Psoas muscle (tissue), 8 donors: ENCODE measurements around the gene RAB10. TPM values are rescaled to one million over a fixed set of nuclear protein-coding genes. Genes with fewer than 3 reads are reported as not detected.
"Not testable (repeated sequence)": the region's sequence is repeated elsewhere in the genome, so short reads cannot be mapped to it uniquely, and the experiment has no call there.

ENCODE experiments used
- ATAC-seq, 4 donors: fragments of 200-7000 bp; cut with Tn5 transposase; one replicate each; pipeline ENCODE4 v1.9.1; 2020; ENCODE audit warnings: moderate library complexity in 3 of 4, mild to moderate bottlenecking in 2 of 4
- DNase-seq, 2 donors: peaks; one replicate each; pipeline ENCODE4 v3.0.0-alpha.2; 2020
- H3K27ac ChIP-seq: fragments of 200-600 bp; one replicate; pipeline ENCODE4 v1.8.0; 2022
- H3K27me3 ChIP-seq, 3 donors: fragments of 200-600 bp in 1 of 3; one replicate each; pipeline versions ENCODE4 v1.6.1 to v1.8.0; 2013 to 2022; ENCODE audit warnings: low read length in 2 of 3, mild to moderate bottlenecking in 2 of 3, moderate library complexity in 1 of 3; ENCODE audit not compliant: insufficient read depth in 3 of 3
- H3K36me3 ChIP-seq, 2 donors: fragments of 200-600 bp in 1 of 2; one replicate each; pipeline versions ENCODE4 v1.6.1 to v1.8.0; 2013 to 2022; ENCODE audit warnings: low read depth in 1 of 2, mild to moderate bottlenecking in 1 of 2, moderate library complexity in 1 of 2; ENCODE audit not compliant: insufficient read depth in 1 of 2
- H3K4me1 ChIP-seq: fragments of 200-600 bp; one replicate; pipeline ENCODE4 v1.8.0; 2022
- H3K4me3 ChIP-seq: fragments of 200-600 bp; one replicate; pipeline ENCODE4 v1.8.0; 2022; ENCODE audit warnings: mild to moderate bottlenecking
- H3K9me3 ChIP-seq: fragments of 200-600 bp; one replicate; pipeline ENCODE4 v1.8.0; 2022
- WGBS, 3 donors: extraction: QIAGEN DNeasy Blood & Tissue Kit; methylation state at CpG; one replicate each; pipeline versions ENCODE4 v1.1.6 to v1.1.7; 2013; 5-methylcytosine and 5-hydroxymethylcytosine counted together
- intact Hi-C, 2 donors: fragments of 100-400 bp; cut with DNase I; formaldehyde crosslinking; loops; one replicate each; pipeline versions ENCODE4 v1.11.0 to v1.14.2; 2022
- polyA plus RNA-seq, 3 donors: library from polyadenylated mRNA; stranded (reverse); fragments of 200-250 nt; gene quantifications; one replicate each; pipeline ENCODE4 v1.2.3, GENCODE V29; 2013
- total RNA-seq, 4 donors: library from RNA; stranded (reverse); fragmentation: NEBNext Ultra II Directional in 2 of 4; extraction: Animal tissue kit (Norgen Biotek cat#: 25700) in 2 of 4; gene quantifications; one replicate each; pipeline versions ENCODE4 v1.2.1 to v1.2.4, GENCODE V29; 2021 to 2023
- TF ChIP-seq, protein P1 (sequence below): fragments of 200-600 bp; IDR thresholded peaks from one replicate; pipeline ENCODE4 v1.8.0; 2022; ENCODE audit warnings: antibody characterized with exemption
- donor health status: healthy with polysubstance abuse.
- donor health status: DM: no; HTN: no; CAD: no; lungs with moderate emphysema.
- donor health status: Bipolar disorder and iron deficiency.
- donor health status: healthy.
- donor health status: DM: yes; HTN: yes; CAD: no.
- donor health status: DM: no; HTN: no; CAD: no.
- donor health status: DM: no; HTN: no; CAD: no.
- donor health status: DM: yes; HTN: yes; CAD: no.

RAB10 gene
- total and polyA plus RNA-seq, 7 donors = 76.5 to 170 (median 147) TPM

DNA sequence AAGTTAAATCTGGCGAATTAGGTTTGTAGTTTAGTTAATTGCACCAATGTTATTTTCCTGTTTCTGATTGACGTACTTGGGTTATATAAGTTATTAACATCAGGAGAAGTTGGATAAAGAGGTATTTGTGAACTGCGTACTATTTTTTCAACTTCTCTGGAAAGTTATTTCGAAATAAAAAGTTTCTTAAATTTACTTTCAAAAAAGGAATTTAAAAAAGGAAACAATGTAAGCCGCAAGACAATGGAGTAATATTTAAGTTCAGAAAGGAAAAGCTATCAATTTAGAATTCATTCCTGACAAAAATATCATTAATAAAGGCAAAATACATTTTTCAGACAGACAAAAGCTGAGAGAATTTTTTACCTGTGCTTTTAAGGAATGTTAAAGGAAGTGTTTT, 47.7 kb downstream of the RAB10 start:
- Histone ChIP-seq H3K9me3 (peaks cover 6% of the 10 kb centered on the region), H3K4me3 (no peak overlapping the region), H3K27ac (no peak overlapping the region), H3K27me3 (no peaks in the 10 kb centered on the region), H3K4me1 (peaks cover 12% of the 10 kb centered on the region), H3K36me3 (no peaks in the 10 kb centered on the region)
- no peak for DNase-seq
- intact Hi-C loops = loop anchor here (5.0 to 10.0 kb wide), 2 partner anchors 44 to 87 kb away; no protein-coding TSS in a partner anchor
- TF ChIP-seq, protein P1, sequence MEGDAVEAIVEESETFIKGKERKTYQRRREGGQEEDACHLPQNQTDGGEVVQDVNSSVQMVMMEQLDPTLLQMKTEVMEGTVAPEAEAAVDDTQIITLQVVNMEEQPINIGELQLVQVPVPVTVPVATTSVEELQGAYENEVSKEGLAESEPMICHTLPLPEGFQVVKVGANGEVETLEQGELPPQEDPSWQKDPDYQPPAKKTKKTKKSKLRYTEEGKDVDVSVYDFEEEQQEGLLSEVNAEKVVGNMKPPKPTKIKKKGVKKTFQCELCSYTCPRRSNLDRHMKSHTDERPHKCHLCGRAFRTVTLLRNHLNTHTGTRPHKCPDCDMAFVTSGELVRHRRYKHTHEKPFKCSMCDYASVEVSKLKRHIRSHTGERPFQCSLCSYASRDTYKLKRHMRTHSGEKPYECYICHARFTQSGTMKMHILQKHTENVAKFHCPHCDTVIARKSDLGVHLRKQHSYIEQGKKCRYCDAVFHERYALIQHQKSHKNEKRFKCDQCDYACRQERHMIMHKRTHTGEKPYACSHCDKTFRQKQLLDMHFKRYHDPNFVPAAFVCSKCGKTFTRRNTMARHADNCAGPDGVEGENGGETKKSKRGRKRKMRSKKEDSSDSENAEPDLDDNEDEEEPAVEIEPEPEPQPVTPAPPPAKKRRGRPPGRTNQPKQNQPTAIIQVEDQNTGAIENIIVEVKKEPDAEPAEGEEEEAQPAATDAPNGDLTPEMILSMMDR = no peak
- 92 to 95% (median 94%) methylated on average over 5 of the region's 5 CpGs for WGBS, 3 donors
- no peak for ATAC-seq

DNA sequence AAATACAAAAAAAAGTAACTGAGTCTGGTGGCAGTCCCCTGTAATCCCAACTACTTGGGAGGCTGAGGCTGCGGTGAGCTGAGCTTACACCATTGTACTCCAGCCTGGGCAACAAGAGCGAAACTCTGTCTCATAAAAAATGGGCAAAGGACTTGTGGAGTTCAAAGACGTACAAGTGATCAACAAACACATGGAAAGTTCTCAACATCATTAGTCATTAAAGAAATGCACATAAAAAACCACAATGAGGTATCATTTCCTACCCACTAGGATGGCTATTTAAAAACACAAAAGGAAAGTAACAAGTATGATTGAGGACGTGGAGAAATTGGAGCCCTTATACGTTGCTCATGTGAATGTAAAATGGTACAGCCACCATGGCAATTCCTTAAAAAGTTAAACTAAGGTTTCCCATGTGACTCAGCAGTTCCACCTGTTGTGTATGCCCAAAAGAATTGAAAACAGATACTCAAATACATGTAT, 52.3 kb downstream of the RAB10 start:
- H3K36me3 ChIP-seq = peaks cover 0 to 5% of the 10 kb centered on the region in 2 donors
- WGBS, 3 donors = 63 to 84% (median 68%) methylated on average over 5 of the region's 5 CpGs
- intact Hi-C loops = loop anchor here (2.0 to 10.0 kb wide), 3 partner anchors 61 to 95 kb away; no protein-coding TSS in a partner anchor
- peaks cover 6% of the 10 kb centered on the region for H3K9me3 ChIP-seq
- no peaks in the 10 kb centered on the region for H3K27me3 ChIP-seq
- peaks cover 32% of the 10 kb centered on the region for H3K4me1 ChIP-seq
- ATAC-seq = peak in 3 of 4 donors; percentile 23 to 43 (median 38)
- TF ChIP-seq, protein P1 = no peak
- peak overlapping the region; percentile 48 for H3K27ac ChIP-seq
- H3K4me3 ChIP-seq = no peak overlapping the region
- DNase-seq = no peak

DNA sequence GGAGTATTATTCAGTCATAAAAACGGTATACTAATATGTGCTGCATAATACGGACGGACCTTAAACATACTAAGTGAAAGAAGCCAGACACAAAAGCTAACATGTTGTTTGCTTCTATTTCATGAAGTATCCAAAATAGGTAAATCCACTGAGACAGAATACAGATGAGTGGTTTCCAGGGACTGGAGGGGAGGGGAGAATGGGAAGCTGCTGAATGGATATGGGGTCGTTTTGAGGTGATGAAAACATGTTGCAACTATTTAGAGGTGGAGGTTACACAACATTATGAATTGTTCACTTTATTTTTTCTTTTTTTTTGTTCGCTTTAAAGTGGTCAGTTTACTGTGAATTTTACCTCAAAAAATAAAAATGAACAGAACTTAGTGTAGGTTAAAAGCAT, 52.9 kb downstream of the RAB10 start:
- WGBS, 3 donors = 72 to 80% (median 80%) methylated on average over 5 of the region's 5 CpGs
- TF ChIP-seq, protein P1 = no peak
- H3K4me3 ChIP-seq = no peak overlapping the region
- peak overlapping the region; percentile 48 for H3K27ac ChIP-seq
- intact Hi-C loops = loop anchor here (2.0 to 10.0 kb wide), 3 partner anchors 61 to 96 kb away; no protein-coding TSS in a partner anchor
- peaks cover 6% of the 10 kb centered on the region for H3K9me3 ChIP-seq
- peaks cover 32% of the 10 kb centered on the region for H3K4me1 ChIP-seq
- H3K27me3 ChIP-seq = no peaks in the 10 kb centered on the region
- DNase-seq (no peak), ATAC-seq (no peak)
- H3K36me3 ChIP-seq = peaks cover 0 to 5% of the 10 kb centered on the region in 2 donors

DNA sequence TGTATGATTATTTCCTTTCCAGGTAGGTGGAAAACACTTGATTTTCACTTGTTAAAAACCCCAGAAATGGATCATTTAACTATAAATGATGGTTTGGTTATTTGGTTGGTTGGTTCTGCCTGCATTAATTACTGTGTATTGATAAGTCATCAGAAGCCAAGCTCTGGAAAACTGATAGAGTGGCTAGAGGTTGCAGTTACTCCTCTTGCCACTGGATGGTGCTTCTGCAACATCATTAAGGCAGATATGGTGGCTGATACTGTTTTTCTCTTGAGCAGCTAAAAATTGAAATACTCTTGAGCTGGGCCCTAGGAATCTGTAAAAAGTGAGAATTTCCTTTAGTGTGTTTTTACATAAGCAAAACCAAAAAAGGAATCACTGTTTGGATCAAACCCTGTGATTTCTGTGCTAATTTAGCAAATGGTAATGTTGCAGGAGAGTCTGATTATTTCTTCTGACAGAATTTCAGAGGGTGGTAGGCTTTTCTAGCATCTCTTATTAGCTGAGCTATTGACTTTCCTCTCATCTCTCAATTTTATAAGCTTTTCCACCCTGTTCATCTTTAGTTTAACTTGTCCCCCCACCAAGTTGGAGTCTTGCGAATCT, 54.3 kb downstream of the RAB10 start:
- peaks cover 42% of the 10 kb centered on the region for H3K4me1 ChIP-seq

DNA sequence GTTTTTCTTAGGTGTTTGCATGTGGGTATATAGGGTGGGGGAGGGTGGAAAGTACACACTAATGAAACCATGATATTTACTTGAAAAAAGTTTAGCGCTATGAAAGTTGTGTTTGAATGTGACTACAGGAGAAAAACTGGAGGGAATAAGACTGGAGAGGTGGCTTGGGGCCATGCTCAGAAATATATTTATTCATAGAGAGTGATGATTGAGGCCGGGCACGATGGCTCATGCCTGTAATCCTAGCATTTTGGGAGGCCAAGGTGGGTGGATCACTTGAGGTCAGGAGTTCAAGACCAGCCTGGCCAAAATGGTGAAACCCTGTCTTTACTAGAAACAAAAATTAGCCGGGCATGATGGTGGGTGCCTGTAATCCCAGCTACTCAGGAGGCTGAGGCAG, 55.0 kb downstream of the RAB10 start:
- peaks cover 44% of the 10 kb centered on the region for H3K4me1 ChIP-seq
- H3K27ac ChIP-seq = peak overlapping the region; percentile 70
- WGBS, 3 donors = 49 to 63% (median 50%) methylated on average over 4 of the region's 4 CpGs
- not testable (repeated sequence) for H3K27me3 ChIP-seq, DNase-seq, H3K36me3 ChIP-seq, H3K9me3 ChIP-seq, H3K4me3 ChIP-seq
- intact Hi-C loops = loop anchor here (2.0 to 10.0 kb wide), 3 partner anchors 54 to 94 kb away; no protein-coding TSS in a partner anchor
- peak in 3 of 4 donors; percentile 51 to 72 (median 56) for ATAC-seq

More for the DNA sequence above, 54.3 kb downstream of the RAB10 start:
- WGBS, 3 donors = 92 to 100% (median 95%) methylated on average over 1 of the region's 1 CpG
- Histone ChIP-seq H3K27ac (peak overlapping the region; percentile 70), H3K9me3 (no peaks in the 10 kb centered on the region), H3K36me3 (peaks cover 0 to 5% of the 10 kb centered on the region in 2 donors), H3K27me3 (no peaks in the 10 kb centered on the region), H3K4me3 (no peak overlapping the region)
- ATAC-seq (peak; percentile 57 to 81 (median 65)), DNase-seq (no peak)
- intact Hi-C loops = loop anchor here (2.0 to 10.0 kb wide), 3 partner anchors 55 to 93 kb away; no protein-coding TSS in a partner anchor
- TF ChIP-seq, protein P1 = peak; percentile 83
